ENCODE results near the gene COL27A1. TPM values are rescaled to one million over a fixed set of nuclear protein-coding genes. Genes with fewer than 3 reads are reported as not detected.

The COL27A1 gene
- total and polyA plus RNA-seq, 7 donors = 1.4 to 13.3 (median 4.3) TPM

- Histone ChIP-seq H3K4me3 (no peak overlapping the region), H3K36me3 (no peaks in the 10 kb centered on the region), H3K27ac (no peak overlapping the region), H3K9me3 (no peaks in the 10 kb centered on the region), H3K27me3 (no peaks in the 10 kb centered on the region), H3K4me1 (peaks cover 0 to 46% (median 35%) of the 10 kb centered on the region in 4 donors)
- no peak for TF ChIP-seq POLR2A (IDR thresholded peaks at IDR 0.05)
- no peak for TF ChIP-seq CTCF (IDR thresholded peaks at IDR 0.05)
- TF ChIP-seq POLR2AphosphoS5 (IDR thresholded peaks at IDR 0.05) = no peak
- no peak for TF ChIP-seq EP300 (IDR thresholded peaks at IDR 0.05)
- WGBS, 2 donors = 87% methylated on average over 6 of the region's 6 CpGs
- intact Hi-C loops (cut with DNase I) = no loop called here
- no peak for DNase-seq
Observed at GRCh38 chr9:114183006-114183405, 27.7 kb downstream of the COL27A1 start.

- H3K36me3 ChIP-seq = no peaks in the 10 kb centered on the region
- DNase-seq = no peak
- 48 to 81% methylated on average over 3 of the region's 3 CpGs for WGBS, 2 donors
- H3K4me3 ChIP-seq = no peak overlapping the region
- peaks cover 0 to 35% (median 25%) of the 10 kb centered on the region in 4 donors for H3K4me1 ChIP-seq
- H3K9me3 ChIP-seq = no peaks in the 10 kb centered on the region
- TF ChIP-seq POLR2AphosphoS5 (IDR thresholded peaks at IDR 0.05) (no peak), CTCF (IDR thresholded peaks at IDR 0.05) (no peak), EP300 (IDR thresholded peaks at IDR 0.05) (no peak), POLR2A (IDR thresholded peaks at IDR 0.05) (no peak)
- H3K27me3 ChIP-seq = no peaks in the 10 kb centered on the region
- no peak overlapping the region for H3K27ac ChIP-seq
- intact Hi-C loops (cut with DNase I) = no loop called here
Observed at GRCh38 chr9:114184071-114184470, 28.7 kb downstream of the COL27A1 start.

GRCh38 chr9:114184866-114185265, 29.5 kb downstream of the COL27A1 start:
- DNase-seq = no peak

GRCh38 chr9:114185570-114186490, 30.5 kb downstream of the COL27A1 start:
- TF ChIP-seq POLR2A (IDR thresholded peaks at IDR 0.05) = no peak
- TF ChIP-seq POLR2AphosphoS5 (IDR thresholded peaks at IDR 0.05) = no peak
- no peak for TF ChIP-seq EP300 (IDR thresholded peaks at IDR 0.05)
- no peak for TF ChIP-seq CTCF (IDR thresholded peaks at IDR 0.05)
- intact Hi-C loops (cut with DNase I) = no loop called here

More at GRCh38 chr9:114184866-114185265, 29.5 kb downstream of the COL27A1 start:
- no peaks in the 10 kb centered on the region for H3K27me3 ChIP-seq
- intact Hi-C loops (cut with DNase I) = no loop called here
- no peak overlapping the region for H3K4me3 ChIP-seq
- WGBS, 2 donors = 94 to 95% methylated on average over 2 of the region's 2 CpGs
- H3K9me3 ChIP-seq = peaks cover 0 to 2% (median 1%) of the 10 kb centered on the region in 4 donors
- no peak overlapping the region for H3K27ac ChIP-seq
- H3K4me1 ChIP-seq = peaks cover 0 to 30% (median 19%) of the 10 kb centered on the region in 4 donors
- TF ChIP-seq POLR2A (IDR thresholded peaks at IDR 0.05) (no peak), POLR2AphosphoS5 (IDR thresholded peaks at IDR 0.05) (no peak), EP300 (IDR thresholded peaks at IDR 0.05) (no peak), CTCF (IDR thresholded peaks at IDR 0.05) (no peak)
- H3K36me3 ChIP-seq = no peaks in the 10 kb centered on the region

More at GRCh38 chr9:114185570-114186490, 30.5 kb downstream of the COL27A1 start:
- DNase-seq = no peak
- H3K9me3 ChIP-seq = peaks cover 0 to 4% (median 2%) of the 10 kb centered on the region in 4 donors
- no peaks in the 10 kb centered on the region for H3K27me3 ChIP-seq
- no peak overlapping the region for H3K4me3 ChIP-seq
- WGBS, 2 donors = 85 to 88% methylated on average over 11 of the region's 11 CpGs
- no peaks in the 10 kb centered on the region for H3K36me3 ChIP-seq
- H3K4me1 ChIP-seq = peaks cover 0 to 20% (median 10%) of the 10 kb centered on the region in 4 donors
- H3K27ac ChIP-seq = no peak overlapping the region
